Endodermal cell (in vitro differentiated cells): ENCODE measurements around the gene HKDC1. TPM values are rescaled to one million over a fixed set of nuclear protein-coding genes. Genes with fewer than 3 reads are reported as not detected.

Experiments
- DNase-seq: peaks from one replicate; pipeline ENCODE4 v3.0.0-alpha.2; 2017
- H3K27ac ChIP-seq: 2 replicates; pipeline ENCODE4 v1.5.1; 2013; ENCODE audit warnings: mild to moderate bottlenecking, low read depth, low read length, moderate library complexity
- H3K27me3 ChIP-seq: 2 replicates; pipeline ENCODE4 v1.6.1; 2013; ENCODE audit warnings: mild to moderate bottlenecking, low read length, moderate library complexity; ENCODE audit not compliant: insufficient read depth, control insufficient read depth, poor library complexity, severe bottlenecking
- H3K36me3 ChIP-seq: 2 replicates; pipeline ENCODE4 v1.7.0; 2013; ENCODE audit warnings: mild to moderate bottlenecking, low read length, moderate library complexity; ENCODE audit not compliant: control insufficient read depth, insufficient read depth
- H3K4me1 ChIP-seq: one replicate; pipeline ENCODE4 v1.7.0; 2013; ENCODE audit warnings: low read length; ENCODE audit not compliant: control insufficient read depth, insufficient read depth
- H3K4me3 ChIP-seq: 2 replicates; pipeline ENCODE4 v1.5.1; 2013; ENCODE audit warnings: mild to moderate bottlenecking, low read length, moderate library complexity
- H3K9ac ChIP-seq: 2 replicates; pipeline ENCODE4 v1.6.1; 2013; ENCODE audit warnings: mild to moderate bottlenecking, low read length, moderate library complexity; ENCODE audit not compliant: poor library complexity, severe bottlenecking; ENCODE audit errors: extremely low read depth
- H3K9me3 ChIP-seq: 2 replicates; pipeline ENCODE4 v1.6.1; 2013; ENCODE audit warnings: mild to moderate bottlenecking, low read length, moderate library complexity; ENCODE audit not compliant: control insufficient read depth
- H3K27ac Mint-ChIP-seq: 2 replicates; pipeline ENCODE4 v1.8.0; 2020; ENCODE audit warnings: mixed read lengths
- H3K27me3 Mint-ChIP-seq: 2 replicates; pipeline ENCODE4 v1.8.0; 2021; ENCODE audit warnings: mild to moderate bottlenecking, mixed read lengths; ENCODE audit not compliant: insufficient read depth
- H3K36me3 Mint-ChIP-seq: 2 replicates; pipeline ENCODE4 v1.8.0; 2020; ENCODE audit warnings: low read depth, mixed read lengths
- H3K4me1 Mint-ChIP-seq: 2 replicates; pipeline ENCODE4 v1.8.0; 2020; ENCODE audit warnings: mixed read lengths
- H3K4me3 Mint-ChIP-seq: 2 replicates; pipeline ENCODE4 v1.8.0; 2020; ENCODE audit warnings: mild to moderate bottlenecking, moderate library complexity, mixed read lengths
- H3K9me3 Mint-ChIP-seq: 2 replicates; pipeline ENCODE4 v1.8.0; 2020; ENCODE audit warnings: mild to moderate bottlenecking, mixed read lengths
- WGBS, 2 experiments: methylation state at CpG; one replicate each; pipeline versions ENCODE4 v1.1.5 to v1.1.7; 2013; ENCODE audit warnings: missing lambda C conversion rate in 2 of 2, mixed read lengths in 1 of 2; ENCODE audit not compliant: insufficient coverage in 1 of 2, insufficient read length in 1 of 2; 5-methylcytosine and 5-hydroxymethylcytosine counted together
- total RNA-seq, 2 donors: library from RNA; stranded (reverse); fragmentation: NEBNext Ultra II Directional in 1 of 2; extraction: Animal tissue kit (Norgen Biotek cat#: 25700) in 1 of 2; gene quantifications; 2 replicates in 1 of 2; 3 replicates in 1 of 2; pipeline ENCODE4 v1.2.1, GENCODE V29; 2021
- TF ChIP-seq, protein P1 (sequence below): fragments of 200-600 bp; sonication (generic); conservative IDR thresholded peaks from 2 replicates; pipeline ENCODE4 v1.5.0; 2021; ENCODE audit warnings: antibody characterized with exemption, mild to moderate bottlenecking

HKDC1 gene
- total RNA-seq, 2 donors from 2014 or later: 0.22 TPM; not detected in 1

DNA sequence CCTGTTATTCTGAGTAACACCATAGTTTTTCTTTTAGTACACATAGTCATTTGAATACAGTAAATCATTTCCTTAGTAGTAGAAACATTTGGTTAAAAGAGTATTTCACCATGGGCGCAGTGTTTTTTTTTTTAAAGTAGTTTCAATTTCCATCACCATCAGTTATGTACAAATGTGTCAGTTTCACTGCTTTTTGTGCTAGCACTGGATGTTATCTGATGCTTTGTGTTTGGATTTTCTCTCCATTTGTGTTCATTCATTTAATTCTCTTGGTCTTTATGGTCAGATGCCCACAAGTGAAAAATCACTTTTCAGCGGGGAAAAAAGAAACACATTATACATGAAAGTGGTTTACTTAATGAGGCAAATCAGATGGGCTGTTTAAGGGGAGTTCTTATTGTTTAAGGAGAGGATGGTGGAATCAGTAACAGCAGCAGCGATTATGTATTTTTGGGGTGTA is 42.2 kb downstream of the HKDC1 start:
- Mint-ChIP-seq H3K4me3 (no peak overlapping the region), H3K27ac (no peak overlapping the region), H3K4me1 (no peaks in the 10 kb centered on the region), H3K36me3 (no peaks in the 10 kb centered on the region), H3K9me3 (no peaks in the 10 kb centered on the region), H3K27me3 (no peaks in the 10 kb centered on the region)
- Histone ChIP-seq H3K27me3 (no peaks in the 10 kb centered on the region), H3K9me3 (no peaks in the 10 kb centered on the region), H3K27ac (no peak overlapping the region), H3K4me1 (no peaks in the 10 kb centered on the region), H3K9ac (no peak overlapping the region), H3K36me3 (no peaks in the 10 kb centered on the region), H3K4me3 (no peak overlapping the region)
- WGBS, 2 experiments: 94 to 98% methylated on average over 2 to 3 of the region's 3 CpGs
- no peak for DNase-seq
- TF ChIP-seq, protein P1, sequence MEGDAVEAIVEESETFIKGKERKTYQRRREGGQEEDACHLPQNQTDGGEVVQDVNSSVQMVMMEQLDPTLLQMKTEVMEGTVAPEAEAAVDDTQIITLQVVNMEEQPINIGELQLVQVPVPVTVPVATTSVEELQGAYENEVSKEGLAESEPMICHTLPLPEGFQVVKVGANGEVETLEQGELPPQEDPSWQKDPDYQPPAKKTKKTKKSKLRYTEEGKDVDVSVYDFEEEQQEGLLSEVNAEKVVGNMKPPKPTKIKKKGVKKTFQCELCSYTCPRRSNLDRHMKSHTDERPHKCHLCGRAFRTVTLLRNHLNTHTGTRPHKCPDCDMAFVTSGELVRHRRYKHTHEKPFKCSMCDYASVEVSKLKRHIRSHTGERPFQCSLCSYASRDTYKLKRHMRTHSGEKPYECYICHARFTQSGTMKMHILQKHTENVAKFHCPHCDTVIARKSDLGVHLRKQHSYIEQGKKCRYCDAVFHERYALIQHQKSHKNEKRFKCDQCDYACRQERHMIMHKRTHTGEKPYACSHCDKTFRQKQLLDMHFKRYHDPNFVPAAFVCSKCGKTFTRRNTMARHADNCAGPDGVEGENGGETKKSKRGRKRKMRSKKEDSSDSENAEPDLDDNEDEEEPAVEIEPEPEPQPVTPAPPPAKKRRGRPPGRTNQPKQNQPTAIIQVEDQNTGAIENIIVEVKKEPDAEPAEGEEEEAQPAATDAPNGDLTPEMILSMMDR: no peak

DNA sequence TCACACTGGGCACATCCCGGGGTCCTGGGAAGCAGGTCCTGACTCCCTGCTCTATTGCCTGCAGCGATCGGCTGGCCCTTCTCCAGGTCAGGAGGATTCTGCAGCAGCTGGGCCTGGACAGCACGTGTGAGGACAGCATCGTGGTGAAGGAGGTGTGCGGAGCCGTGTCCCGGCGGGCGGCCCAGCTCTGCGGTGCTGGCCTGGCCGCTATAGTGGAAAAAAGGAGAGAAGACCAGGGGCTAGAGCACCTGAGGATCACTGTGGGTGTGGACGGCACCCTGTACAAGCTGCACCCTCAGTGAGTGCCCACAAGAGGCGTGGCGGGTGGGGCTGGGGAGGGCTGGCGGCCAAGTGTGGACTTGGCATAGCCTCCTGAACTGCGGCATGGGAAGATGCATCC is 45.4 kb downstream of the HKDC1 start:
- 94 to 96% methylated on average over 9 to 17 of the region's 17 CpGs for WGBS, 2 experiments
- H3K4me1 ChIP-seq: no peaks in the 10 kb centered on the region
- Mint-ChIP-seq H3K4me3 (no peak overlapping the region), H3K4me1 (no peaks in the 10 kb centered on the region), H3K36me3 (no peaks in the 10 kb centered on the region), H3K9me3 (no peaks in the 10 kb centered on the region), H3K27me3 (no peaks in the 10 kb centered on the region), H3K27ac (no peak overlapping the region)
- DNase-seq: no peak
- no peaks in the 10 kb centered on the region for H3K36me3 ChIP-seq
- no peak overlapping the region for H3K4me3 ChIP-seq
- no peak overlapping the region for H3K27ac ChIP-seq
- H3K9me3 ChIP-seq: no peaks in the 10 kb centered on the region
- H3K9ac ChIP-seq: no peak overlapping the region
- TF ChIP-seq, protein P1: no peak
- no peaks in the 10 kb centered on the region for H3K27me3 ChIP-seq

DNA sequence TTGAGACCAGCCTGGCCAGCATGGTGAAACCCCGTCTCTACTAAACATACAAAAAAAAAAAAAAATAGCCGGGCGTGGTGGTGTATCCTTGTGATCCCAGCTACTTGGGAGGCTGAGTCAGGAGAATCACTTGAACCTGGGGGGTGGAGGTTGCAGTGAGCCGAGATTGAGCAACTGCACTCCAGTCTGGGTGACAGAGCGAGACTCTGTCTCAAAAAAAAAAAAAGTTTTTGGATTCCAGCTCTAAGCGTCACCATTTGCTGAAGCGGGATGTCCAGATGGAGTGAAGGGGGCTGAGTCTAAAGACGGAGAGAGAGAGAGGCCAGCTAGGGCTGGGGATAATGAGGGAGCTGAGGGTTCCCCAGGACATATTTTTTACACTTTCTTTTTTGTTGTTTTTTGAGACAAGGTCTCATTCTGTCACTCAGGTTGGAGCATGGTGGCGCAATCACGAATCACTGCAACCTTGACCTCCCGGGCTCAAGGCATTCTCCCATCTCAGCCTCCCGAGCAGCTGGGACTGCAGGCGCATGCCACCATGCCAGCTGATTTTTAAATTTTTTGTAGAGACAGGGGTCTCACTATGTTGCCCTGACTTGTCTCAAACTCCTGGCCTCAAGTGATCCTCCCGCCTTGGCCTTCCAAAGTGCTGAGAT is 48.8 kb downstream of the HKDC1 start:
- no peaks in the 10 kb centered on the region for H3K27me3 ChIP-seq
- H3K36me3 Mint-ChIP-seq: no peaks in the 10 kb centered on the region
- DNase-seq: no peak
- no peak overlapping the region for H3K4me3 ChIP-seq
- WGBS, 2 experiments: 94% methylated on average over 10 to 13 of the region's 14 CpGs
- H3K4me3 Mint-ChIP-seq: no peak overlapping the region
- H3K27ac Mint-ChIP-seq: no peak overlapping the region
- H3K4me1 ChIP-seq: no peaks in the 10 kb centered on the region
- no peak overlapping the region for H3K9ac ChIP-seq
- H3K9me3 ChIP-seq: no peaks in the 10 kb centered on the region
- no peaks in the 10 kb centered on the region for H3K36me3 ChIP-seq
- no peaks in the 10 kb centered on the region for H3K27me3 Mint-ChIP-seq
- no peaks in the 10 kb centered on the region for H3K4me1 Mint-ChIP-seq
- H3K9me3 Mint-ChIP-seq: no peaks in the 10 kb centered on the region
- H3K27ac ChIP-seq: no peak overlapping the region
- TF ChIP-seq, protein P1: no peak
